ENCODE data around the gene RNF208. TPM values are rescaled to one million over a fixed set of nuclear protein-coding genes. Genes with fewer than 3 reads are reported as not detected.
A peak's percentile ranks its signal among the peaks of the same experiment; 100 is the strongest.

RNF208 gene
- total and polyA plus RNA-seq, 2 experiments from 2014 or later = 0.34 to 0.65 TPM

GRCh38 chr9:137242269-137243203 is 20.5 kb upstream of the RNF208 start:
- Histone ChIP-seq H3K9ac (peak overlapping the region; percentile 89), H3K4me1 (ENCODE audit: insufficient read depth) (peaks cover 13% of the 10 kb centered on the region; the same call in 1 of the 2 replicates), H3K27ac (peak overlapping the region; percentile 82; the same call in 1 of the 2 replicates), H2AFZ (no peak overlapping the region), H3F3A (ENCODE audit: insufficient read depth) (peaks cover 22% of the 10 kb centered on the region), H3K36me3 (ENCODE audit: low read depth) (peaks cover 18% of the 10 kb centered on the region), H3K27me3 (replicated peaks; ENCODE audit: insufficient read depth) (no peaks in the 10 kb centered on the region), H4K20me1 (ENCODE audit: insufficient read depth) (peaks cover 19% of the 10 kb centered on the region; the same call in 1 of the 2 replicates), H3K4me2 (ENCODE audit: unreplicated experiment) (peak overlapping the region; percentile 90), H3K79me2 (ENCODE audit: insufficient read depth) (peaks cover 51% of the 10 kb centered on the region), H3K9me3 (ENCODE audit: low read depth) (no peaks in the 10 kb centered on the region), H3K4me3 (peak overlapping the region; percentile 84), H3K9me2 (ENCODE audit: insufficient read depth) (no peaks in the 10 kb centered on the region)
- WGBS, 2 experiments (ENCODE audit: low coverage in 1 of 2, low lambda C conversion rate in 2 of 2, missing lambda C conversion rate in 2 of 2) = 82 to 83% methylated on average over 35 to 36 of the region's 36 CpGs
- in situ Hi-C loops (cut with MboI) = no loop called here
- TF ChIP-seq EZH2phosphoT487 (IDR thresholded peaks at IDR 0.05; ENCODE audit: insufficient read depth, low read depth) (no peak), EZH2 (IDR thresholded peaks at IDR 0.05; ENCODE audit: insufficient read depth, poor library complexity, severe bottlenecking) (no peak)
- DNase-seq = peak; percentile 25

- Histone ChIP-seq H3K27me3 (replicated peaks; ENCODE audit: insufficient read depth) (no peaks in the 10 kb centered on the region), H4K20me1 (ENCODE audit: insufficient read depth) (peaks cover 19% of the 10 kb centered on the region; the same call in 1 of the 2 replicates), H3K9ac (peak overlapping the region; percentile 89), H3K36me3 (ENCODE audit: low read depth) (peaks cover 18% of the 10 kb centered on the region), H3K79me2 (ENCODE audit: insufficient read depth) (peaks cover 54% of the 10 kb centered on the region), H3K4me2 (ENCODE audit: unreplicated experiment) (peak overlapping the region; percentile 90), H3K4me3 (peak overlapping the region; percentile 84), H2AFZ (no peak overlapping the region), H3K4me1 (ENCODE audit: insufficient read depth) (peaks cover 13% of the 10 kb centered on the region; the same call in 1 of the 2 replicates), H3F3A (ENCODE audit: insufficient read depth) (peaks cover 22% of the 10 kb centered on the region), H3K9me2 (ENCODE audit: insufficient read depth) (no peaks in the 10 kb centered on the region), H3K27ac (peak overlapping the region; percentile 82), H3K9me3 (ENCODE audit: low read depth) (no peaks in the 10 kb centered on the region)
- DNase-seq = peak; percentile 89
- in situ Hi-C loops (cut with MboI) = no loop called here
- WGBS, 2 experiments (ENCODE audit: low coverage in 1 of 2, low lambda C conversion rate in 2 of 2, missing lambda C conversion rate in 2 of 2) = 1 to 2% methylated on average over 29 to 60 of the region's 83 CpGs
- TF ChIP-seq EZH2phosphoT487 (IDR thresholded peaks at IDR 0.05; ENCODE audit: insufficient read depth, low read depth) (no peak), EZH2 (IDR thresholded peaks at IDR 0.05; ENCODE audit: insufficient read depth, poor library complexity, severe bottlenecking) (no peak)
Measured at GRCh38 chr9:137241490-137242268, 19.6 kb upstream of the RNF208 start.

- Histone ChIP-seq H3K4me3 (peak within 1 kb of the TSS; percentile 84), H3K9ac (peak within 1 kb of the TSS; percentile 95), H3K27ac (peak within 1 kb of the TSS; percentile 95), H3K9me3 (ENCODE audit: low read depth) (no peaks in the 10 kb centered on the region), H3K27me3 (replicated peaks; ENCODE audit: insufficient read depth) (no peaks in the 10 kb centered on the region), H3K4me2 (ENCODE audit: unreplicated experiment) (peak within 1 kb of the TSS; percentile 95), H2AFZ (peak within 1 kb of the TSS; percentile 55), H4K20me1 (ENCODE audit: insufficient read depth) (peaks cover 19% of the 10 kb centered on the region; the same call in 1 of the 2 replicates), H3K36me3 (ENCODE audit: low read depth) (peaks cover 18% of the 10 kb centered on the region), H3K79me2 (ENCODE audit: insufficient read depth) (peaks cover 54% of the 10 kb centered on the region), H3K4me1 (ENCODE audit: insufficient read depth) (peaks cover 13% of the 10 kb centered on the region; the same call in 1 of the 2 replicates), H3K9me2 (ENCODE audit: insufficient read depth) (no peaks in the 10 kb centered on the region), H3F3A (ENCODE audit: insufficient read depth) (peaks cover 22% of the 10 kb centered on the region)
- TF ChIP-seq EZH2 (IDR thresholded peaks at IDR 0.05; ENCODE audit: insufficient read depth, poor library complexity, severe bottlenecking) (no peak), EZH2phosphoT487 (IDR thresholded peaks at IDR 0.05; ENCODE audit: insufficient read depth, low read depth) (no peak)
- in situ Hi-C loops (cut with MboI) = no loop called here
- peak; percentile 100 for DNase-seq
- WGBS, 2 experiments (ENCODE audit: low coverage in 1 of 2, low lambda C conversion rate in 2 of 2, missing lambda C conversion rate in 2 of 2) = 1% methylated on average over 41 to 67 of the region's 67 CpGs
Measured at GRCh38 chr9:137240841-137241489, 18.9 kb upstream of the RNF208 start, which contains the start of gene TUBB4B. TSS of gene TUBB4B (plus strand) at chr9:137241287. CDS start at chr9:137241361, 74 bp downstream.

Data from GM23248 (cell line).